Measurements from ENCODE around the gene PROM1. TPM values are rescaled to one million over a fixed set of nuclear protein-coding genes. Genes with fewer than 3 reads are reported as not detected.

PROM1 gene
- total RNA-seq, 1 experiment from 2014 or later: 17.7 TPM

DNA sequence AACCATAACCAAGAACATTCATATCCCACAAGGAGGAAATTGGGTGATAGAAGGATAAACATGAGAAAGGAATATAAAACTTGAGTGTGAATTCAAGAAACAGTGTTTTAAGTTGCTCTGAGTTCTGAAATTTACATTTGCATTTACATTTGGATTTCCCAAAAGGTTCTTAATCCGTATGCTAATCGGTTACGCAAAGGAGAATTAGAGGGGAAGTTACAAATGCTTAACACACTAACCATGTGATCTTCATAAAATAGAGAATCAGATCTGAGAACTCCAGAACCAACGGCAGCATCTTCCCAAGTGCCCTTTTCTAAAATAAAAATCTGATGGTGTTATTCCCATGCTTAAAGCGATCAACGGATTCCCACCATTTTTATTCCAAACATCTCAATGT lies 48.0 kb downstream of the PROM1 start:
- H4K20me1 ChIP-seq (ENCODE audit: insufficient read depth): no peaks in the 10 kb centered on the region
- no peak overlapping the region for H3K9ac ChIP-seq (ENCODE audit: low read length)
- 0 out of 4 replicates have a peak, but pooled peaks cover 0 to 2% of the 10 kb centered on the region in 2 experiments for H3K4me1 ChIP-seq (ENCODE audit: control insufficient read depth in 1 of 2, insufficient read depth in 2 of 2, low read length in 2 of 2)
- no peak overlapping the region for H2AFZ ChIP-seq (ENCODE audit: low read depth, low read length, poor library complexity, severe bottlenecking)
- H3K27ac ChIP-seq (ENCODE audit: low read depth, low read length): no peak overlapping the region
- no peak for ATAC-seq
- ChIA-PET RAD21 (ENCODE audit: low non-redundant PET in 1 of 2, low total read pairs in 2 of 2, uncharacterized antibody in 2 of 2, unreplicated experiment in 2 of 2) (no interaction called here), POLR2A (no interaction called here), CTCF (no interaction called here)
- H3K36me3 ChIP-seq (ENCODE audit: control insufficient read depth in 1 of 2, insufficient read depth in 2 of 2, low read length in 2 of 2): no peaks in the 10 kb centered on the region
- no peaks in the 10 kb centered on the region for H3K9me2 ChIP-seq (ENCODE audit: insufficient read depth)
- BruUV-seq (replicated peaks): no TSS peak
- no peaks in the 10 kb centered on the region for H3K27me3 ChIP-seq (ENCODE audit: insufficient read depth, low read length)
- intact Hi-C loops (cut with micrococcal nuclease): no loop called here
- no peaks in the 10 kb centered on the region for H3K9me3 ChIP-seq (ENCODE audit: control insufficient read depth in 1 of 2, insufficient read depth in 1 of 2, low read depth in 1 of 2, low read length in 2 of 2)
- TF ChIP-seq EGR1 (IDR thresholded peaks at IDR 0.05; ENCODE audit: low read depth) (no peak), EZH2 (IDR thresholded peaks at IDR 0.05) (no peak), SRF (IDR thresholded peaks at IDR 0.05; ENCODE audit: low read depth) (no peak), TCF7L2 (IDR thresholded peaks at IDR 0.05; ENCODE audit: borderline replicate concordance, extremely low read depth, insufficient read depth, insufficient read length) (no peak), ZNF274 (IDR thresholded peaks at IDR 0.05; ENCODE audit: low read depth, low read length) (no peak), EZH2phosphoT487 (IDR thresholded peaks at IDR 0.05; ENCODE audit: borderline replicate concordance) (no peak), FOSL1 (IDR thresholded peaks at IDR 0.05; ENCODE audit: low read depth) (no peak), JUND (IDR thresholded peaks at IDR 0.05) (no peak), SIN3A (IDR thresholded peaks at IDR 0.05; ENCODE audit: low read depth) (no peak), SP1 (IDR thresholded peaks at IDR 0.05; ENCODE audit: low read depth) (no peak), POLR2A (IDR thresholded peaks at IDR 0.05; ENCODE audit: borderline replicate concordance, extremely low read depth, insufficient read depth, insufficient read length) (no peak)
- TF ChIP-seq, protein P1, sequence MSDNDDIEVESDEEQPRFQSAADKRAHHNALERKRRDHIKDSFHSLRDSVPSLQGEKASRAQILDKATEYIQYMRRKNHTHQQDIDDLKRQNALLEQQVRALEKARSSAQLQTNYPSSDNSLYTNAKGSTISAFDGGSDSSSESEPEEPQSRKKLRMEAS (IDR thresholded peaks at IDR 0.05): no peak
- TF ChIP-seq, protein P2, sequence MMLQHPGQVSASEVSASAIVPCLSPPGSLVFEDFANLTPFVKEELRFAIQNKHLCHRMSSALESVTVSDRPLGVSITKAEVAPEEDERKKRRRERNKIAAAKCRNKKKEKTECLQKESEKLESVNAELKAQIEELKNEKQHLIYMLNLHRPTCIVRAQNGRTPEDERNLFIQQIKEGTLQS (IDR thresholded peaks at IDR 0.05): no peak
- TF ChIP-seq, protein P3, sequence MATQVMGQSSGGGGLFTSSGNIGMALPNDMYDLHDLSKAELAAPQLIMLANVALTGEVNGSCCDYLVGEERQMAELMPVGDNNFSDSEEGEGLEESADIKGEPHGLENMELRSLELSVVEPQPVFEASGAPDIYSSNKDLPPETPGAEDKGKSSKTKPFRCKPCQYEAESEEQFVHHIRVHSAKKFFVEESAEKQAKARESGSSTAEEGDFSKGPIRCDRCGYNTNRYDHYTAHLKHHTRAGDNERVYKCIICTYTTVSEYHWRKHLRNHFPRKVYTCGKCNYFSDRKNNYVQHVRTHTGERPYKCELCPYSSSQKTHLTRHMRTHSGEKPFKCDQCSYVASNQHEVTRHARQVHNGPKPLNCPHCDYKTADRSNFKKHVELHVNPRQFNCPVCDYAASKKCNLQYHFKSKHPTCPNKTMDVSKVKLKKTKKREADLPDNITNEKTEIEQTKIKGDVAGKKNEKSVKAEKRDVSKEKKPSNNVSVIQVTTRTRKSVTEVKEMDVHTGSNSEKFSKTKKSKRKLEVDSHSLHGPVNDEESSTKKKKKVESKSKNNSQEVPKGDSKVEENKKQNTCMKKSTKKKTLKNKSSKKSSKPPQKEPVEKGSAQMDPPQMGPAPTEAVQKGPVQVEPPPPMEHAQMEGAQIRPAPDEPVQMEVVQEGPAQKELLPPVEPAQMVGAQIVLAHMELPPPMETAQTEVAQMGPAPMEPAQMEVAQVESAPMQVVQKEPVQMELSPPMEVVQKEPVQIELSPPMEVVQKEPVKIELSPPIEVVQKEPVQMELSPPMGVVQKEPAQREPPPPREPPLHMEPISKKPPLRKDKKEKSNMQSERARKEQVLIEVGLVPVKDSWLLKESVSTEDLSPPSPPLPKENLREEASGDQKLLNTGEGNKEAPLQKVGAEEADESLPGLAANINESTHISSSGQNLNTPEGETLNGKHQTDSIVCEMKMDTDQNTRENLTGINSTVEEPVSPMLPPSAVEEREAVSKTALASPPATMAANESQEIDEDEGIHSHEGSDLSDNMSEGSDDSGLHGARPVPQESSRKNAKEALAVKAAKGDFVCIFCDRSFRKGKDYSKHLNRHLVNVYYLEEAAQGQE (IDR thresholded peaks at IDR 0.05; ENCODE audit: low read depth): no peak
- TF ChIP-seq, protein P4, sequence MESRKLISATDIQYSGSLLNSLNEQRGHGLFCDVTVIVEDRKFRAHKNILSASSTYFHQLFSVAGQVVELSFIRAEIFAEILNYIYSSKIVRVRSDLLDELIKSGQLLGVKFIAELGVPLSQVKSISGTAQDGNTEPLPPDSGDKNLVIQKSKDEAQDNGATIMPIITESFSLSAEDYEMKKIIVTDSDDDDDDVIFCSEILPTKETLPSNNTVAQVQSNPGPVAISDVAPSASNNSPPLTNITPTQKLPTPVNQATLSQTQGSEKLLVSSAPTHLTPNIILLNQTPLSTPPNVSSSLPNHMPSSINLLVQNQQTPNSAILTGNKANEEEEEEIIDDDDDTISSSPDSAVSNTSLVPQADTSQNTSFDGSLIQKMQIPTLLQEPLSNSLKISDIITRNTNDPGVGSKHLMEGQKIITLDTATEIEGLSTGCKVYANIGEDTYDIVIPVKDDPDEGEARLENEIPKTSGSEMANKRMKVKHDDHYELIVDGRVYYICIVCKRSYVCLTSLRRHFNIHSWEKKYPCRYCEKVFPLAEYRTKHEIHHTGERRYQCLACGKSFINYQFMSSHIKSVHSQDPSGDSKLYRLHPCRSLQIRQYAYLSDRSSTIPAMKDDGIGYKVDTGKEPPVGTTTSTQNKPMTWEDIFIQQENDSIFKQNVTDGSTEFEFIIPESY (IDR thresholded peaks at IDR 0.05; ENCODE audit: extremely low read depth, insufficient replicate concordance, low read length): no peak
- no peak overlapping the region for H3K4me2 ChIP-seq (ENCODE audit: low read length)
- H3K4me3 ChIP-seq (replicated peaks in 1 of 2; ENCODE audit: low read depth in 1 of 2, low read length in 2 of 2): no peak overlapping the region
- no peak for DNase-seq (ENCODE audit: low read depth, low spot score)
- H3K79me2 ChIP-seq (ENCODE audit: insufficient read depth, low read length): no peaks in the 10 kb centered on the region

Data from HCT116 (cell line).